PFSK-1 (cell line): Measurements from ENCODE around the gene ADGRA1.

Source experiments
- FOXP2 ChIP-seq: optimal IDR thresholded peaks from 2 replicates; pipeline ENCODE3; 2011; ENCODE audit warnings: borderline replicate concordance, control low read depth, inconsistent platforms; ENCODE audit not compliant: insufficient read depth; ENCODE audit errors: extremely low read length, extremely low read depth
- POLR2AphosphoS5 ChIP-seq: IDR thresholded peaks from 2 replicates; pipeline ENCODE4 v1.6.1; 2012; ENCODE audit warnings: low read depth, mild to moderate bottlenecking, control low read depth, low read length, moderate library complexity
- REST ChIP-seq, 2 experiments: IDR thresholded peaks; 2 replicates each; pipeline versions ENCODE4 v1.6.1 to v1.8.0; 2011 to 2012; ENCODE audit warnings: low read depth in 2 of 2, low read length in 2 of 2, control low read depth in 1 of 2, inconsistent platforms in 1 of 2, mild to moderate bottlenecking in 1 of 2, moderate library complexity in 1 of 2; ENCODE audit not compliant: insufficient read depth in 1 of 2
- SIN3A ChIP-seq: IDR thresholded peaks from 2 replicates; pipeline ENCODE4 v1.6.1; 2012; ENCODE audit warnings: mild to moderate bottlenecking, low read length, moderate library complexity, borderline replicate concordance; ENCODE audit not compliant: insufficient read depth
- TAF1 ChIP-seq: IDR thresholded peaks from 2 replicates; pipeline ENCODE4 v1.6.1; 2012; ENCODE audit warnings: low read length, control low read depth, borderline replicate concordance; ENCODE audit not compliant: insufficient read depth

Gene ADGRA1

DNA sequence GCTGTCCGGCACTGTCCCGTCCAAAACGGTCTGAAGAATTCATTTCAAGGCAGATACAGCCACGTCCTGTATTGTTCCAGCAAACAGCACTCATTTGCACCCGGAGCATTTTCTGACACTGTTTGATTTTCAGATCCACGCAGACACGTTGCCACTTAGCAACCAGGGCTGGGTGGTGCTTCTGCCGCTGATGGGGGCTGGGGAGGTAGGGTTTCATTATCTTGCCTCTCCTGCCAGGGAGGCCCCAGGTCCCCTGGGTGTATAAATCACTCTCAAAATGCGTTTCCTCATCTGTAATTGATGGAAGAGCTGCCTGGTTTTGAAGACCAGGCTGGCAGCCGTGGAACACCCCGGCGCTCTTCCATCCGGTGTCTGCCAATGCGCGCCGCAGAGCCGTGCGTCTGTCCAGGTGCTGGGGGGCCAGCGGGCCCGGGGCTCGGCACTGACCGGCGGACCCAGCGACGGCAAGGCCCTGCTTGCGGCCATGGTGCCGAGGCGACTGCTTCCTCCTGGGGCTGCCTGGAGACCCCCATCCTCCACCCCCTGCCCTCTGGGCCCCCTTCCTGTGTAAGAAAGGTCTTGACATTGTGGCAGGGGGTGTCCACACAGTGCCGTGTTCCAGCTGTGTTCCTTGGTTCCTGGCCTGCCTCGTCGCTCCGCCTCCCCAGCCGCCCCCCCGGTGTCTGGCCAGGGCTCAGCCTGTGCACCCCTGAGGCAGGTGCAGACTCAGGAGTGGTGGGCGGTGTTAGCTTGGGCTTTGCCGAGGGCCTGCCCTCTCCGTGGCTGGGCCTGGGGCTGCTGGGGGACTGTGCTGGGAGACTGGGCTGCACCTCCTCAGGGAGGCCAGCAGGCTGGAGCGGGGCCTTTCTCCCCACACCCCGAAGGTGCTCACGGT lies 16.6 kb downstream of the ADGRA1 start:
- TF ChIP-seq POLR2AphosphoS5 (no peak), TAF1 (no peak), REST (IDR thresholded peaks at IDR 0.05; ENCODE audit: insufficient read depth in 1 of 2, low read depth in 2 of 2, low read length in 2 of 2) (no peak), FOXP2 (no peak), SIN3A (no peak)

DNA sequence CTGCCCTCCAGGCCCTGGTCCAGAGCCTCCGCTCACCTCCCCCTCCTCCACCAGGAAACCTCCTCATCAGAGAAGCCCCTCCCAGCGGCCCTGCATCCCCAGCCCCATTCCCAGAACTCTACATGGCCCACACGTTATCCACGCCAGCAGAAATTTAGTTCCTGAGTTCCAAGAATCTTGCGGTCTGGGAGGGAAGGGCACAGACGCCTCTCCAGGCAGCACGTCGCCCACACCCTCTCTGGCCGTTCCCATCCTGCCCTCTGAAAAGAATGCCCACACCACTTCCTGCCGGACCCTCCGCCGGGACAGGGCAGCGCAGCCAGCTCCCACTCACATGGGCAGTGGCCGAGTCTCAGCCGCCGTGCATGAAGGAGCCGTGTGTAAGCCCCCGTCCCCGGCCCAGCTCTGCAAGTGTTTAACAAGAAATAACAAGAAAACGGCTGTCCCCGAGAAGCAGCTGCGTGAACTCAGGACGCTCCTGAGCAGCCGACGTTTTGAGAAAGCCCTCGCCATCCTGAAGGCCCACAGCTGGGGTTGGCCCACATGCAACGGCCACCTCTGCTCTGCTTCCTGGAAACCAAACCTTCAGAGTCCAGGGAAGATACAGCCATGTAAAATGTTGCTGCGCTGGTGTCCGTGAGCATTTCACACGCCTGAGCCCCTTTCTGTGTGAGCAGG lies 17.4 kb downstream of the ADGRA1 start:
- no peak for TF ChIP-seq REST (IDR thresholded peaks at IDR 0.05; ENCODE audit: insufficient read depth in 1 of 2, low read depth in 2 of 2, low read length in 2 of 2)
- no peak for TF ChIP-seq POLR2AphosphoS5
- TF ChIP-seq FOXP2 = no peak
- TF ChIP-seq SIN3A = no peak
- TF ChIP-seq TAF1 = no peak

DNA sequence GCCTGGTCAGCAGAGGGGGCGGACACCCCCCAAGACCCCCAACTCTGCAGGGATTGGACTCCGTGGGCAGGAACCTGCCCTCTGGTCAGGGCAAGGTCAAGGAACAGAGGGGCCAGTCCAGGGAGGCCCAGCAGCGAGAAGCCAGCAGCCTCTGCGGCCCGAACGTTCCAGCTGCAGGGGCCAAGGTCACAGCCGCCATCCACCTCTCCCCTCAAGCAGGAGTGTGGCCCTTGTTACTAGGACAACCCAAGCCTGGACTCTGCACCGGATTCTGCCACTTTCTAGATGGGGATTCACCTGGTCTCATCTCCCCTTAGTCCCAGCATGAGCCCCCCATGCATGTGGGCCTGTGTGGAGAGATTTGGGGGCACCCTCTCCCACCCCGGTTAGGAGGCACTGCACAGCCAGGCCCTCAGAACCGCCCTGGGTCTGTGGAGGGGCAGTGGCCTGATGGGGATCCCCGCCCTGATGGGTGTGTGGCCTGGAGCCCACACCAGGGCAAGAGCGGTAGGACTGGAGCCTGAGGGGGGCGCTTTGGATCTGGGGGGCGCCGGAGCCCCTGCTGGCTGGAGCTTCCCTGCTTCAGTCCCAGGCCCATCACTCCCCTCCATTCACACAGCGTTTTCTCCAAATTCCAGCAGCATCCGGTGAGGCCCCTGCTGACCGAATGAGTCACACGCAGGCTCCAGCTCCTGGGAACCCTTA lies 18.1 kb downstream of the ADGRA1 start:
- TF ChIP-seq REST (IDR thresholded peaks at IDR 0.05; ENCODE audit: insufficient read depth in 1 of 2, low read depth in 2 of 2, low read length in 2 of 2) = no peak

DNA sequence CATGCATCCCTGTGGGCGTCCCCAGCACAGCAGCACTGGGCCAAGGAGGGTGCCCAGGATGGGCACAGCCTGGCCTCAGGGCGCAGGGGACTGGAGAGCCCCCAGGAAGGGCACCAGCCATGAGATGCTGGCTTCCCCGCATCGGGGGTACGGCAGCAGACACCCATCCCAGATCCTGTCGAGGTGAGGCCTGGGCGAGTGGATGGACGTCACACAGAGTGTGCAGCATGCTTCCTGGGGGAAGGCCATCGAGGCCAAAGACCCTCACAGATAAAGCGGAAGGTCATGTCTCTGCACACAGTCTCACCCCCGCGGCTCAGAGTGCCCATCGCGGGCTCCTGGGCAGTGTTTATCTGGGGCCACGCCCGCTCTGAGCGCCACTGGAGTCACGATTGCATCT lies 18.8 kb downstream of the ADGRA1 start:
- TF ChIP-seq FOXP2 = no peak
- no peak for TF ChIP-seq SIN3A
- no peak for TF ChIP-seq REST (IDR thresholded peaks at IDR 0.05; ENCODE audit: insufficient read depth in 1 of 2, low read depth in 2 of 2, low read length in 2 of 2)
- TF ChIP-seq POLR2AphosphoS5 = no peak
- TF ChIP-seq TAF1 = no peak
